Ovary (tissue), 3 donors: Measurements from ENCODE around the gene GYPC.

Experiments used
- EP300 ChIP-seq: sonication (generic); formaldehyde crosslinking; IDR thresholded peaks from one replicate; pipeline ENCODE4 v1.6.1; 2017; ENCODE audit warnings: antibody characterized with exemption
- TF ChIP-seq, protein P1 (sequence below), 3 donors: fragments of 450-650 bp in 2 of 3; fragments of 200-600 bp in 1 of 3; IDR thresholded peaks; one replicate each; pipeline versions ENCODE4 v1.5.1 to v1.8.0; 2016 to 2022; ENCODE audit warnings: antibody characterized with exemption in 3 of 3, mild to moderate bottlenecking in 1 of 3
- donor health status: DM: no; HTN: no; CAD: no.

DNA sequence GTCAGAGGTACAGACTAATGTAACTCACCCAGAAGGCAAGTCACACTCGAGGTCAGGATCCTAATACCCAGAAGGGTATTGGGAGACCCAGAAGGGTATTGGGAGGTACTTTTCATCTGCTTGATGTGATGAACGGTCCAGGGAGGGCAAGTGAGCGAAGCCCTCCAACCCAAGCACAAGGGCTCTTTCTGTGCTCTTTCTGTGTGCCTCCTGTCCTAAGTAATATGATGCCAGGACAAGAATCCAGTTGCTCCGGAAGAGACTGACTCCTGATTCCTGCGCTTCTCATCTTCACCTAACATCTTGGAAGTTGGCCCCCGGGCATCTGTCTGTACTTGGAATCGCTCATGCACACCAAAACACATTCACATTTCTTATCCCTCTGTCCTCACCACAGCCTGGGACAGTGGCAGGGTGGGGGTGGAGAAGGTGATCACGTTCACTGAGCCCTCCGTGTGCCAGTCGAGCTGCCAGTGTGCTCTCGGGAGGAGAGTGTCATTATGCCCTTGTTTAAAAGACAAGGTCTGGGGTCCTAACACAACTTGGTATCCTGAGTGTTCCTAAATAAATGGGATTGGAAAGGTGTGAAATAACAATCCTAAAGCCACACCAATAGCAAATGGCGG, 17.1 kb downstream of the GYPC start:
- TF ChIP-seq, protein P1, sequence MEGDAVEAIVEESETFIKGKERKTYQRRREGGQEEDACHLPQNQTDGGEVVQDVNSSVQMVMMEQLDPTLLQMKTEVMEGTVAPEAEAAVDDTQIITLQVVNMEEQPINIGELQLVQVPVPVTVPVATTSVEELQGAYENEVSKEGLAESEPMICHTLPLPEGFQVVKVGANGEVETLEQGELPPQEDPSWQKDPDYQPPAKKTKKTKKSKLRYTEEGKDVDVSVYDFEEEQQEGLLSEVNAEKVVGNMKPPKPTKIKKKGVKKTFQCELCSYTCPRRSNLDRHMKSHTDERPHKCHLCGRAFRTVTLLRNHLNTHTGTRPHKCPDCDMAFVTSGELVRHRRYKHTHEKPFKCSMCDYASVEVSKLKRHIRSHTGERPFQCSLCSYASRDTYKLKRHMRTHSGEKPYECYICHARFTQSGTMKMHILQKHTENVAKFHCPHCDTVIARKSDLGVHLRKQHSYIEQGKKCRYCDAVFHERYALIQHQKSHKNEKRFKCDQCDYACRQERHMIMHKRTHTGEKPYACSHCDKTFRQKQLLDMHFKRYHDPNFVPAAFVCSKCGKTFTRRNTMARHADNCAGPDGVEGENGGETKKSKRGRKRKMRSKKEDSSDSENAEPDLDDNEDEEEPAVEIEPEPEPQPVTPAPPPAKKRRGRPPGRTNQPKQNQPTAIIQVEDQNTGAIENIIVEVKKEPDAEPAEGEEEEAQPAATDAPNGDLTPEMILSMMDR (IDR thresholded peaks at IDR 0.05): no peak
- no peak for TF ChIP-seq EP300
